ENCODE data around the gene GRID1.
A peak's percentile ranks its signal among the peaks of the same experiment; 100 is the strongest.

The GRID1 gene

GRCh38 chr10:86113983-86114382, 252.6 kb downstream of the GRID1 start:
- Histone ChIP-seq H3K9me3 (no peaks in the 10 kb centered on the region), H3K27me3 (no peaks in the 10 kb centered on the region), H3K27ac (no peak overlapping the region), H3K4me3 (no peak overlapping the region), H3K4me1 (no peaks in the 10 kb centered on the region), H3K36me3 (no peaks in the 10 kb centered on the region)
- intact Hi-C loops (cut with DNase I; ENCODE audit: low total_unique reads), result no loop called here
- TF ChIP-seq CTCF (IDR thresholded peaks at IDR 0.05), result no peak
- peak in 1 of 2 donors; percentile 45 for DNase-seq

GRCh38 chr10:86113501-86113900, 253.1 kb downstream of the GRID1 start:
- no peaks in the 10 kb centered on the region for H3K4me1 ChIP-seq
- intact Hi-C loops (cut with DNase I; ENCODE audit: low total_unique reads), result no loop called here
- H3K27me3 ChIP-seq, result no peaks in the 10 kb centered on the region

GRCh38 chr10:86113044-86113443, 253.6 kb downstream of the GRID1 start:
- no peaks in the 10 kb centered on the region for H3K4me1 ChIP-seq
- intact Hi-C loops (cut with DNase I; ENCODE audit: low total_unique reads), result no loop called here
- no peak overlapping the region for H3K4me3 ChIP-seq
- no peak overlapping the region for H3K27ac ChIP-seq
- TF ChIP-seq CTCF (IDR thresholded peaks at IDR 0.05), result no peak
- no peaks in the 10 kb centered on the region for H3K27me3 ChIP-seq
- DNase-seq, result no peak
- no peaks in the 10 kb centered on the region for H3K36me3 ChIP-seq
- no peaks in the 10 kb centered on the region for H3K9me3 ChIP-seq

More at GRCh38 chr10:86113501-86113900, 253.1 kb downstream of the GRID1 start:
- no peak overlapping the region for H3K4me3 ChIP-seq
- peak in 1 of 2 donors; percentile 35 for DNase-seq
- H3K36me3 ChIP-seq, result no peaks in the 10 kb centered on the region
- TF ChIP-seq CTCF (IDR thresholded peaks at IDR 0.05), result no peak
- H3K27ac ChIP-seq, result no peak overlapping the region
- H3K9me3 ChIP-seq, result no peaks in the 10 kb centered on the region

DNA sequence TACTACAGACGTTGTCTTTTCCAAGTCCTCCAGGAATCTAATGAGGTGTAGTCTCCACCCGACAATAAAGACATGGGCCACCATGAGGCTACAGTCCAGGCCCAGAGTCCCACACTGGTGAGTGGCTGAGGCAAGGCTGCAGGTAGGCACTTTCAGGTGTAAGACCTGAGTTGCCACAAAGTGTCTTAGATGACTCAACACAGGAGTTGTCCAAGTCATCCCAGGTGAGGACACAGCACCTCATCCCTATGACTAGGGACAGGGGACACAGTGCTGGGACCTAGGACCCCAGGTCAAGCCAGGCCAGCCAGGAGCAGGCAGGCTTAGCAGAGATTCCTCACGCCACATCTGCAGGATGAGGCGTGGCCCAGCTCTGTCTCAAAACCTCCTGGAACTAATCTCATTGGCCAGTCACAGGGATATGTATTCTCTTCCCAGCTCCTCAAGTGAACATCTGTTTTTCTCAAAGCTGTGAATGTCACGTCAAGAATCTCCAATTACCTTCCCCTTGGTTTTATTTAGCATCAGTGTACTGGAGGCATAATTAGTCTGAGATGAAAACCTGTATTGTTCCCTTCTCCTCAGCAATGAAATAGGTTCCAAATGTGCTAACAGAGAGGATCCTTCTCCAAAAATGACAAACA, 254.6 kb downstream of the GRID1 start:
- Histone ChIP-seq H3K36me3 (no peaks in the 10 kb centered on the region), H3K4me1 (no peaks in the 10 kb centered on the region), H3K9me3 (no peaks in the 10 kb centered on the region), H3K4me3 (no peak overlapping the region), H3K27me3 (no peaks in the 10 kb centered on the region), H3K27ac (no peak overlapping the region)
- no peak for TF ChIP-seq CTCF (IDR thresholded peaks at IDR 0.05)
- intact Hi-C loops (cut with DNase I; ENCODE audit: low total_unique reads), result no loop called here
- DNase-seq, result peak in 1 of 2 donors; percentile 27

DNA sequence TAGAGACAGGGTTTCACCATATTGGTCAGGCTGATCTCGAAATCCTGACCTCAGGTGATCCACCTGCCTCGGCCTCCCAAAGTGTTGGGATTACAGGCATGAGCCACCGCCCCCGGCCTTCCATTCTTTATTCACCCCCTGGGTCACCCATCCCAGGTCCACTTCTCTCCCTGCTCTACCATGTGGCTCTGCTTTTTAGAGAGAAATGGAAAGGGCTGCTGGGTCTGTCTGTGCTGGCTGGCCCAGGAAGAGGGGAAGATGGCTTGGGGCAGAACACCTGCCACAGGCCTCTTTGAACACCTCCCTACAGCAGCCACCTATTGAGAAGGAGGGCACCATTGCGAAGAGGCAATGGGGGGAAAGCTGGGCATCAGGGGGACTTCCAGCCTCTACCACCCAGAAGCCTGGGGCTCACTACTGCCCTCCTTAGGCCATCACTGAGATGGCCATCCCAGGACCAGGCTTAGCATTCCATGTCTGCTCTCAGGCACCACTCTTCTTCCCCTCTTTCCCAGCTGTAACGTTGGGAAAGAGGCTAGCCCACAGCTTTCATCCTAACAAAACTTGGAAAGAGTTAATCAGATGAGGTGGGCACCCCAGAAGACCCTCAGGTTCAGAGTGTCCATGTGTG, 256.3 kb downstream of the GRID1 start:
- intact Hi-C loops (cut with DNase I; ENCODE audit: low total_unique reads), result no loop called here
- H3K27me3 ChIP-seq, result no peaks in the 10 kb centered on the region
- H3K9me3 ChIP-seq, result no peaks in the 10 kb centered on the region
- H3K4me1 ChIP-seq, result no peaks in the 10 kb centered on the region
- no peak for TF ChIP-seq CTCF (IDR thresholded peaks at IDR 0.05)
- no peak for DNase-seq
- no peak overlapping the region for H3K27ac ChIP-seq
- H3K4me3 ChIP-seq, result no peak overlapping the region
- H3K36me3 ChIP-seq, result no peaks in the 10 kb centered on the region
